ENCODE results near the gene CTAG1A.

Gene CTAG1A

DNA sequence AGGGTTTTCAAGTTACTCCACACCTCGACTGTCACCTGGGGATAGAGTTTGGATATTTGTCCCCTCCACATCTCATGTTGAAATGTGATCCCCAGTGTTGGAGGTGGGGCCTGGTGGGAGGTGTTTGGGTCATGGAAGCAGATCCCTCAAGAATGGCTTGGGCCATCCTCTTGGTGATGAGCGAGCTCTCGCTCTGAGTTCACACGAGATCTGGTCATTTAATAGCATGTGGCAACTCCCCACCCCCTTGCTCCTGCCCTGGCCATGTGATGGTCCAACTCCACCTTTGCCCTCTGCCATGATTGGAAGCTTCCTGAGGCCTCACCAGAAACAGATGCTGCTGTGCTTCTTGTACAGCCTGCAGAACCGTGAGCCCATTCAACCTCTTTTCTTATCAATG lies 8.3 kb downstream of the CTAG1A start:
- DNase-seq (ENCODE audit: low spot score) = no peak
- ChIA-PET CTCF (no interaction called here), POLR2A (ENCODE audit: low non-redundant PET) (no interaction called here)
- H3K27ac ChIP-seq = no peak overlapping the region
- TF ChIP-seq, protein P1, sequence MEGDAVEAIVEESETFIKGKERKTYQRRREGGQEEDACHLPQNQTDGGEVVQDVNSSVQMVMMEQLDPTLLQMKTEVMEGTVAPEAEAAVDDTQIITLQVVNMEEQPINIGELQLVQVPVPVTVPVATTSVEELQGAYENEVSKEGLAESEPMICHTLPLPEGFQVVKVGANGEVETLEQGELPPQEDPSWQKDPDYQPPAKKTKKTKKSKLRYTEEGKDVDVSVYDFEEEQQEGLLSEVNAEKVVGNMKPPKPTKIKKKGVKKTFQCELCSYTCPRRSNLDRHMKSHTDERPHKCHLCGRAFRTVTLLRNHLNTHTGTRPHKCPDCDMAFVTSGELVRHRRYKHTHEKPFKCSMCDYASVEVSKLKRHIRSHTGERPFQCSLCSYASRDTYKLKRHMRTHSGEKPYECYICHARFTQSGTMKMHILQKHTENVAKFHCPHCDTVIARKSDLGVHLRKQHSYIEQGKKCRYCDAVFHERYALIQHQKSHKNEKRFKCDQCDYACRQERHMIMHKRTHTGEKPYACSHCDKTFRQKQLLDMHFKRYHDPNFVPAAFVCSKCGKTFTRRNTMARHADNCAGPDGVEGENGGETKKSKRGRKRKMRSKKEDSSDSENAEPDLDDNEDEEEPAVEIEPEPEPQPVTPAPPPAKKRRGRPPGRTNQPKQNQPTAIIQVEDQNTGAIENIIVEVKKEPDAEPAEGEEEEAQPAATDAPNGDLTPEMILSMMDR (conservative IDR thresholded peaks at IDR 0.05; ENCODE audit: low read depth) = no peak

DNA sequence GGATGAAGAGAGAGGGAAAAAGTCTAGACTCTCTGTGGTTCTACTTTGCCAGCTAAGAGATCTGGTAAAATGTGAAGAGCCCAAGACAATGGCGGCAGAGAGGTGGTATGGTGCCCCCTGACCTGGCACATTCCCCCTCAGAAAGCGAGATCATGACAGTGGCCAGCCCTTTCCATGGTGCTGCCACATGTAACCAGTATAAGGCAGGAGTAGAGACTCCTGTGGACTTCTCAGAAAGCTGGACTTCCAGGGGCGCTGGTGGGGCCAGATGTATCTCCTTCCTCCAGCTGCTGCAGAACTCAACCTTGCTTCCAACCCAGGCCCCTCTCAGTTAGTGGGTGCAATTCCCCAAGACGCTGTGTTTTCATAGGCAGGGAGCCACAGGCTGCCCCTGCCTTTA lies 9.6 kb downstream of the CTAG1A start:
- no peak for DNase-seq (ENCODE audit: low spot score)
- POLR2A ChIA-PET (ENCODE audit: low non-redundant PET) = no interaction called here
- H3K27ac ChIP-seq = peak overlapping the region; percentile 75
- TF ChIP-seq, protein P1 (conservative IDR thresholded peaks at IDR 0.05; ENCODE audit: low read depth) = no peak
- CTCF ChIA-PET = no interaction called here

DNA sequence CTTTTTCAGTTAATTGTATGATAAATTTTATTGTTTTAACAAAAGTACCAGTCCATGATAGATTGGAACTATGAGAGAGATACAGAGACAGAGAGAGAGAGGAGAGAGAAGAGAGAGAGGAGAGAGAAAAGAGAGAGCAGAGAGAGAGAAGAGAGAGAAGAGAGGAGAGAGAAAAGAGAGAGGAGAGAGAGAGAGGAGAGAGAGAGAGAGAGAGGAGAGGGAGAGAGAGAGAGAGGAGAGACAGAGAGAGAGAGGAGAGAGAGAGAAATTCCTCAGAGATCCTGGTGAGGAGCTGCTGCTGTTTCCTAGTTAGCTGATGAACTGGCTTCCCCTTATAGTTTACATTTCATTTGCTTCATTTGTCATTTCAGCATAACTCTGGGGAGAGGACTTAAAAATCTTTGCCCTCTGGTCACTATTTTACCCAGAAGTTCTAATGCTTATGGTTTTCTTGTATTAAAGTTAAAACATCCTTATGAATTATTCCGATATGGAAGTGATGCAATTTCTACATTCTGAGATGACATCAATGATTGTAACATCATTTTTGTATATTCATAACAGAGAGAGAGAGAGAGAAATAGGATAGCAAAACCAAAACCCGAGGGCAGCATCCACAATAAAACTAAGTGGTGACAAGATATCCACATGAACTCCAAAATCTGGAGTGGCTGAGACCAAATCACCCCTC lies 10.8 kb downstream of the CTAG1A start:
- POLR2A ChIA-PET (ENCODE audit: low non-redundant PET) = no interaction called here
- TF ChIP-seq, protein P1 (conservative IDR thresholded peaks at IDR 0.05; ENCODE audit: low read depth) = no peak
- H3K27ac ChIP-seq = peak overlapping the region; percentile 94
- CTCF ChIA-PET = interaction anchor here (0.5 kb wide), 1 partner anchor 106 kb away, joined by 3 read pairs; no protein-coding TSS in a partner anchor
- no peak for DNase-seq (ENCODE audit: low spot score)

DNA sequence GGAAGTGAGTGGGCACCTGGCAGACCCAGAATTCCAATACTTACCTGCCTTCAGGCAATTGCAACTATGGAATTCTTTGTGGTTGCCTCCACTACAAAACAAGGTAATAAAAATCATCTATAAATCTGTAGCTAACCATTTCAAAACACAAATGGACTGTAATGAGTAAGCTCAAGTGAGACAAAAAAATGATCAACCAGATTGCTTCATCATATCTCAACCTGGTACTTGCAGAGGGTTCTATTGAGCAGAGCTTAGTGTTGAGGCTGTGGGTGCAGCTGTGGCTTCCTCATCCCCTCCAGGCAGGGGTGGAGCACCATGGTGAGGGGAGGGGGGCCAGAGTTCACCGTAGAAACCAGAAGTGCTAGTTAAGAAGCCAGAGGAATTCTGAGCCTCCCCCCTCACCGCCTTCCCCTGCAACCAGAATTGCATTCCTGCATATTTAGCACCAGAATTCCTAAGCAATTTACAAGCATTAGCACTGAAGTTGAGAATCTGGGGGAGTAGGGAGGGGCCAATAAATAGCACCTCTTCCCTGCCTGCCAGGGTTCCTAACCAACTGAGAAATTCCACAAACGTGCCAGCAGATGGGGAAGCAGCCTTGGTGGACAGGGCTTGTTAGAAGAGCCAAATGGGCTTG lies 11.5 kb downstream of the CTAG1A start:
- CTCF ChIA-PET = interaction anchor here (0.5 to 0.6 kb wide), 2 partner anchors 49 to 105 kb away, joined by 3 to 6 read pairs; no protein-coding TSS in a partner anchor
- DNase-seq (ENCODE audit: low spot score) = peak; percentile 83
- POLR2A ChIA-PET (ENCODE audit: low non-redundant PET) = no interaction called here
- TF ChIP-seq, protein P1 (conservative IDR thresholded peaks at IDR 0.05; ENCODE audit: low read depth) = peak; percentile 32
- H3K27ac ChIP-seq = peak overlapping the region; percentile 94

DNA sequence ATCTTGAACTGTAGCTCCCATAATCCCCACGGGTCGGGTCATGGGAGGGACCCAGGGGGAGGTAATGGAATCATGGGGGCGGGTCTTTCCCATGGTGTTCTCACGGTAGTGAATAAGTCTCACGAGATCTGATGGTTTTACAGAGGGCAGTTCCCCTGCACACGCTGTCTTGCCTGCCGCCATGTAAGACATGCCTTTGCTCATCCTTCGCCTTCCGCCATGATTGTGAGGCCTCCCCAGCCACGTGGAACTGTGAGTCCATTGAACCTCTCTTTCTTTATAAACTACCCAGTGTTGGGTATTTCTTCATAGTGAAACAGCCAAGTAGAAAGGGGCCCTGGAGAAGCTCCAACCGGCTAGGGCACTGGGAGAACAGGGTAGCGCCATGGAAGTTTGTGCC lies 12.3 kb downstream of the CTAG1A start:
- ChIA-PET POLR2A (ENCODE audit: low non-redundant PET) (no interaction called here), CTCF (no interaction called here)

DNA sequence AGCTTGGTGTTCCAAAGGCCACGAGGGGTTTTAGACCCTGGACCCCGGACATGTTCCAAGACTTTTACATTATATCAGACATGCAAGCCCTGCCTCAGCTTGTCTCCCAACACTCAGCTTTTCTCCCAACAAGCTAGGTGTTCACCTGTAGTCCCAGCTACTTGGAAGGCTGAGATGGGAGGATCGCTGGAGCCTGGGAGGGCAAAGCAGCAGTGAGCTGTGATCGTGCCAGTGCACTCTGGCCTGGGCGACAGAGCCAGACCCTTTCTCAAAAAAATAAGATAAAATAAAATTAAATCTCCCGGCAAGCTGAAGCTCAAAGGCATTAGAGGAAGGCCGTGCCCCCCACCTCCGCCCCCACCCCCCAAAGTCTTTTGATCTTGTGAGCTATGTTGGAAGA lies 13.7 kb downstream of the CTAG1A start:
- CTCF ChIA-PET = no interaction called here
- no peak for DNase-seq (ENCODE audit: low spot score)
- H3K27ac ChIP-seq = peak overlapping the region; percentile 98
- TF ChIP-seq, protein P1 (conservative IDR thresholded peaks at IDR 0.05; ENCODE audit: low read depth) = no peak
- POLR2A ChIA-PET (ENCODE audit: low non-redundant PET) = no interaction called here

More for the DNA sequence above, 12.3 kb downstream of the CTAG1A start:
- peak overlapping the region; percentile 94 for H3K27ac ChIP-seq
- TF ChIP-seq, protein P1 (conservative IDR thresholded peaks at IDR 0.05; ENCODE audit: low read depth) = no peak
- DNase-seq (ENCODE audit: low spot score) = no peak
